Natural killer cell (primary cell): ENCODE results near the gene DSP. TPM values are rescaled to one million over a fixed set of nuclear protein-coding genes. Genes with fewer than 3 reads are reported as not detected.

Source experiments
- ATAC-seq, 3 donors: fragments of 150-1000 bp in 2 of 3; fragments of 200-7000 bp in 1 of 3; cut with Tn5 transposase; 1 replicate in 1 of 3; 2 replicates in 2 of 3; pipeline ENCODE4 v1.10.0; 2021; ENCODE audit warnings: mild to moderate bottlenecking in 2 of 3, moderate library complexity in 2 of 3
- DNase-seq, 2 donors: peaks; one replicate each; pipeline versions ENCODE4 v3.0.0 to v3.0.0-alpha.2; 2013 to 2021; ENCODE audit warnings: mixed read lengths in 1 of 2
- H3K27ac ChIP-seq: one replicate; pipeline ENCODE4 v1.5.1; 2013; ENCODE audit warnings: mild to moderate bottlenecking, low read length
- H3K27me3 ChIP-seq: one replicate; pipeline ENCODE4 v1.6.1; 2013; ENCODE audit warnings: low read length; ENCODE audit not compliant: control insufficient read depth, insufficient read depth
- H3K36me3 ChIP-seq: one replicate; pipeline ENCODE4 v1.6.1; 2013; ENCODE audit warnings: low read length; ENCODE audit not compliant: control insufficient read depth, insufficient read depth
- H3K4me1 ChIP-seq: one replicate; pipeline ENCODE4 v1.6.1; 2013; ENCODE audit warnings: low read length; ENCODE audit not compliant: control insufficient read depth, insufficient read depth
- H3K4me3 ChIP-seq: one replicate; pipeline ENCODE4 v1.5.1; 2013; ENCODE audit warnings: low read length
- H3K9me3 ChIP-seq: one replicate; pipeline ENCODE4 v1.6.1; 2013; ENCODE audit warnings: low read length; ENCODE audit not compliant: control insufficient read depth, insufficient read depth
- H3K27ac Mint-ChIP-seq, 2 donors: one replicate each; pipeline ENCODE4 v1.8.0; 2022; ENCODE audit warnings: mild to moderate bottlenecking in 2 of 2, mixed read lengths in 2 of 2, moderate library complexity in 1 of 2
- H3K27me3 Mint-ChIP-seq, 2 donors: one replicate each; pipeline ENCODE4 v1.8.0; 2022; ENCODE audit warnings: low read depth in 2 of 2, mixed read lengths in 2 of 2
- H3K36me3 Mint-ChIP-seq: one replicate; pipeline ENCODE4 v1.8.0; 2022; ENCODE audit warnings: mixed read lengths
- H3K4me1 Mint-ChIP-seq, 2 donors: one replicate each; pipeline ENCODE4 v1.8.0; 2022; ENCODE audit warnings: mixed read lengths in 2 of 2
- H3K4me3 Mint-ChIP-seq: one replicate; pipeline ENCODE4 v1.8.0; 2022; ENCODE audit warnings: mild to moderate bottlenecking, moderate library complexity, mixed read lengths
- H3K9me3 Mint-ChIP-seq, 2 donors: one replicate each; pipeline ENCODE4 v1.8.0; 2022; ENCODE audit warnings: mixed read lengths in 2 of 2
- CTCF ChIP-seq: fragments of 200-600 bp; IDR thresholded peaks from one replicate; pipeline ENCODE4 v1.8.0; 2022; ENCODE audit warnings: antibody characterized with exemption
- WGBS: methylation state at CpG from one replicate; pipeline ENCODE4 v1.1.7; 2013; ENCODE audit warnings: missing lambda C conversion rate; ENCODE audit not compliant: insufficient coverage; 5-methylcytosine and 5-hydroxymethylcytosine counted together
- intact Hi-C: fragments of 100-400 bp; cut with micrococcal nuclease; formaldehyde crosslinking; loops from one replicate; pipeline ENCODE4 v1.14.2; 2022
- total RNA-seq, 4 donors: library from RNA; stranded (reverse); fragments of 120-200 nt in 1 of 4; gene quantifications; one replicate each; pipeline versions ENCODE4 v1.2.3 to v1.2.4, GENCODE V29; 2013 to 2022

DSP gene
- total RNA-seq, 3 donors from 2014 or later (not counting 1 experiment from before 2014, with no cell fraction given): 0.05 to 0.26 TPM; not detected in 1

DNA sequence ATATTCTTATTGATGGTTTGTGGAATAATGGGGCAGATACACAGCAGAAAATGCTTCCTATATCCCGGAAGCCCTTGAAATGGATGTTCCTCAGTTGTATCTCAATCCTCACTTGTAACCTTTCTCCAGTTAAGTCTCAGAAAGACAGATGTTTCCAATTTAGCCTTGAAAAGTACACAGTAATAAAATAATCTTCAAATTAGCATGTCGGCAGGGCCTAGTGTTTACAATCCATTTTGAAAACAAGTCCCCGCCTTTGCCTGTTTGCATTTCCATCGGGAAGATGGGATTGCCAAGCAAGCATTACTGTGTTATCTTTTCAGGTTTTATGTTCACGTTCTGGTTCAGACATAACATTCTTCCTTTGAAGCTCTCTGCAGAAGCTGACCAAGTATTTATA lies 90.0 kb downstream of the DSP start:
- Histone ChIP-seq H3K27ac (no peak overlapping the region), H3K36me3 (no peaks in the 10 kb centered on the region), H3K9me3 (no peaks in the 10 kb centered on the region), H3K4me3 (no peak overlapping the region), H3K27me3 (no peaks in the 10 kb centered on the region), H3K4me1 (no peaks in the 10 kb centered on the region)
- H3K27me3 Mint-ChIP-seq: peaks cover 2 to 7% of the 10 kb centered on the region in 2 donors
- 95% methylated on average over 5 of the region's 5 CpGs for WGBS
- DNase-seq: no peak
- ATAC-seq: no peak
- intact Hi-C loops: no loop called here
- no peak overlapping the region for H3K4me3 Mint-ChIP-seq
- TF ChIP-seq CTCF: no peak
- no peaks in the 10 kb centered on the region for H3K36me3 Mint-ChIP-seq
- no peaks in the 10 kb centered on the region for H3K9me3 Mint-ChIP-seq
- H3K27ac Mint-ChIP-seq: no peak overlapping the region
- H3K4me1 Mint-ChIP-seq: no peaks in the 10 kb centered on the region

DNA sequence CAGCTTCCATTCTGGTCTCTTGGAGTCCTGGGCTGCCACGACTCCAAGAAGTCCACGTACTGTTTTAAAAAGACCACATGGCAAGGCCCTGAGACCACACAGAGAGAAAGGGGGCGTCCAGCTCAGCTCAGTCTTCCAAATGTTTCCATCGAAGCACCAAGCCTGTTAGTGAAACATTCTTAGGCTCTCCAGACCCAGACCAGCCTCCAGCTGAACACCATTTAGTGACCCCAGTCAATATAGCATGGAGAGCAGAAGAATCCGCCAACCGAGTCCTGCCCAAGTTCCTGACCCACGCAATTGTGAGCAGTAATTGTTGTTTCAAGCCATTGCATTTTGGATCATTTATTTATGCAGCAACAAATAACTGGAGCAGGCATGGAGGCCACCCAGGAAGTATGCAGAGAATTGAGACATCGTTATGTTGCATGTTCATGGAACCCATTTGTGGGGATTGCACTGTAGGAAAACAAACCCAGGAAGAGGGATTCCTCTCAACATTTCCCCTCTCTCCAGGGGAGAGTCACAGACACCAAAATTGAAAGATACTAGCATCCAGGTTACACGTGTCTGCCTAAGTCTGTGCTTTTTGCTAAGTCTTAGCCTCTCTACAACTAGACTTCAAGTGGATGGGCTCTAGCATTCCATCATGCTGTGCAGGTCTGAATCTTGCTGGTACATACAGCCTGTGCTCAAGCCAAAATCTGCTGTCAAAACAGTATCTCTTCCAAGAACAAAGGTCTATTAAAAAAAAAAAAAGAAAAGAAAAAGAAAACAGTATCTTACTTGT lies 91.2 kb downstream of the DSP start:
- no peaks in the 10 kb centered on the region for H3K27me3 ChIP-seq

DNA sequence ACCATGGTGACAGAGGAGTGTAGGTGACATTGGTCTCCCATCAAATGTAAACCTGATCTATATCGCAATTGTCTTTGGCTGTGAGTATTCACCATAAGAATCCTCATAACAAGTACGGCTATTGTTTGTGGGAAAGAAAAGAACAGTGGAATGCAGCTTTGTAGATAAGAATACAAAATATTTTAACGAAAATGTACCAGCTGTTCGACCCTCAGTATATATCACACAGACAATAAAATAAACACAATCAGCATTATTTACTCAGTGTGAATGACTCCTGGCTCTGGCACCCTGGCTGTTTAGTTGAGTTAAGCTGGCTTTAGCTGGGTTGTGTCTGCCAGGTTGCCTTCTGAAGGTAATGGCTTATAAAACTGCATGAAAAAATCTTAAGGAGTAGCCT lies 91.9 kb downstream of the DSP start:
- no peak overlapping the region for H3K27ac Mint-ChIP-seq
- intact Hi-C loops: no loop called here
- no peak for DNase-seq
- H3K27ac ChIP-seq: no peak overlapping the region
- no peak overlapping the region for H3K4me3 ChIP-seq
- H3K4me1 ChIP-seq: no peaks in the 10 kb centered on the region
- TF ChIP-seq CTCF: no peak
- no peaks in the 10 kb centered on the region for H3K9me3 ChIP-seq
- H3K27me3 Mint-ChIP-seq: peaks cover 2 to 7% of the 10 kb centered on the region in 2 donors
- no peaks in the 10 kb centered on the region for H3K9me3 Mint-ChIP-seq
- H3K4me3 Mint-ChIP-seq: no peak overlapping the region
- H3K36me3 ChIP-seq: no peaks in the 10 kb centered on the region
- no peaks in the 10 kb centered on the region for H3K4me1 Mint-ChIP-seq
- H3K27me3 ChIP-seq: no peaks in the 10 kb centered on the region
- WGBS: 67% methylated on average over 1 of the region's 4 CpGs
- ATAC-seq: no peak
- no peaks in the 10 kb centered on the region for H3K36me3 Mint-ChIP-seq

More for the DNA sequence above, 91.2 kb downstream of the DSP start:
- no peaks in the 10 kb centered on the region for H3K36me3 ChIP-seq
- no peak for TF ChIP-seq CTCF
- ATAC-seq: no peak
- Mint-ChIP-seq H3K27ac (no peak overlapping the region), H3K4me1 (no peaks in the 10 kb centered on the region), H3K27me3 (peaks cover 2 to 7% of the 10 kb centered on the region in 2 donors), H3K36me3 (no peaks in the 10 kb centered on the region), H3K4me3 (no peak overlapping the region), H3K9me3 (no peaks in the 10 kb centered on the region)
- no peaks in the 10 kb centered on the region for H3K4me1 ChIP-seq
- DNase-seq: no peak
- no peak overlapping the region for H3K27ac ChIP-seq
- WGBS: 79% methylated on average over 9 of the region's 9 CpGs
- H3K9me3 ChIP-seq: no peaks in the 10 kb centered on the region
- H3K4me3 ChIP-seq: no peak overlapping the region
- intact Hi-C loops: no loop called here

- no peaks in the 10 kb centered on the region for H3K36me3 ChIP-seq
- 75% methylated on average over 1 of the region's 1 CpG for WGBS
- H3K36me3 Mint-ChIP-seq: no peaks in the 10 kb centered on the region
- no peak overlapping the region for H3K27ac Mint-ChIP-seq
- ATAC-seq (no peak), DNase-seq (no peak)
- no peaks in the 10 kb centered on the region for H3K4me1 ChIP-seq
- no peaks in the 10 kb centered on the region for H3K9me3 Mint-ChIP-seq
- no peak overlapping the region for H3K27ac ChIP-seq
- intact Hi-C loops: no loop called here
- TF ChIP-seq CTCF: no peak
- peaks cover 0 to 7% of the 10 kb centered on the region in 2 donors for H3K27me3 Mint-ChIP-seq
- no peak overlapping the region for H3K4me3 Mint-ChIP-seq
- H3K4me3 ChIP-seq: no peak overlapping the region
- H3K27me3 ChIP-seq: no peaks in the 10 kb centered on the region
- H3K9me3 ChIP-seq: no peaks in the 10 kb centered on the region
- H3K4me1 Mint-ChIP-seq: no peaks in the 10 kb centered on the region
Observed at GRCh38 chr6:7636151-7636550, 94.7 kb downstream of the DSP start.
